Kidney glomerular epithelial cell (primary cell): ENCODE results near the gene ARL16.

Experiments
- DNase-seq: peaks from one replicate; lab custom pipeline; 2025; lab: John Stamatoyannopoulos, UW

ARL16 gene, protein sequence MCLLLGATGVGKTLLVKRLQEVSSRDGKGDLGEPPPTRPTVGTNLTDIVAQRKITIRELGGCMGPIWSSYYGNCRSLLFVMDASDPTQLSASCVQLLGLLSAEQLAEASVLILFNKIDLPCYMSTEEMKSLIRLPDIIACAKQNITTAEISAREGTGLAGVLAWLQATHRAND

DNA sequence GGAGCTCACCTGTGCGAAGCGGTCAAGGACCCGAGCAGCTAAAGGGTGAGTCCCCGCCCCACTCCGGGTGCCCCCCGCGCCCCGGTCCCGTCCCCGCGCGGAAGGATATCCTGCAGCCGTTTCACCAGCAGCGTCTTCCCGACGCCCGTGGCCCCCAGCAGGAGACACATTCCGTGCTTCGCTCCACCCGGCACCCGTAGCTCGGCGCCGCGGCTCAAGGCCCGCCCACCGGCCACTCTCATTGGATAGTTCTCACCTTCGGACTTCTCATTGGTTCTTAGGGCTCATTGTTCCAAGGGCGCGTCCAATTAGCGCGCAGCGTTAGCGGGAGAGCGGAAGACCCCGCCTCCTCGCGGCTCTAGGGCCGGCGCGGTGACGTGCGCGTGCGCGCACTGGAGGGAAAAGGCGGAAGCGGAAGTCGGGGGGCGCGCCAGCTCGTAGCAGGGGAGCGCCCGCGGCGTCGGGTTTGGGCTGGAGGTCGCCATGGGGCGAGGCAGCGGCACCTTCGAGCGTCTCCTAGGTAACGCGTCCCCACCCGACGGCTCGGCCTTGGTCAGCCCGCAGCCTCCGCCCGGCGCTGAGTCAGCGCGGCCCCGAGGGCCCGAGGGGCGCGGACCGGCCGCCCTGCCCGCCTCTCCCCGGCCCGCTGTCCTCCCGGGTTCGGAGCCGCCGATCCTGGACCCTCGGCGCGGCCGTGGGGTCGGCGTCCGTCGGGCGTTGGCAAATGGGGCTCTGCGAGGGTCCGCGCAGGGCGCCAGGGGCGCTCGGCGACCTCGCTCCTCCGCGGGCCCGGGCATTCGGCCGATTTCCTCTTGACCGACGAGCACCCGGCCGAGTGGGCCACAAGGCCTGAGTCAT is at the start of gene ARL16, which contains the start of gene HGS:
ARL16 (minus strand) TSS at position 214 of the 858 bp plus-strand sequence; CDS start at position 170, 44 bp downstream.
HGS (plus strand) TSS at position 428 of the 858 bp plus-strand sequence; CDS start at position 484, 56 bp downstream.
- DNase-seq = peak; percentile 98

DNA sequence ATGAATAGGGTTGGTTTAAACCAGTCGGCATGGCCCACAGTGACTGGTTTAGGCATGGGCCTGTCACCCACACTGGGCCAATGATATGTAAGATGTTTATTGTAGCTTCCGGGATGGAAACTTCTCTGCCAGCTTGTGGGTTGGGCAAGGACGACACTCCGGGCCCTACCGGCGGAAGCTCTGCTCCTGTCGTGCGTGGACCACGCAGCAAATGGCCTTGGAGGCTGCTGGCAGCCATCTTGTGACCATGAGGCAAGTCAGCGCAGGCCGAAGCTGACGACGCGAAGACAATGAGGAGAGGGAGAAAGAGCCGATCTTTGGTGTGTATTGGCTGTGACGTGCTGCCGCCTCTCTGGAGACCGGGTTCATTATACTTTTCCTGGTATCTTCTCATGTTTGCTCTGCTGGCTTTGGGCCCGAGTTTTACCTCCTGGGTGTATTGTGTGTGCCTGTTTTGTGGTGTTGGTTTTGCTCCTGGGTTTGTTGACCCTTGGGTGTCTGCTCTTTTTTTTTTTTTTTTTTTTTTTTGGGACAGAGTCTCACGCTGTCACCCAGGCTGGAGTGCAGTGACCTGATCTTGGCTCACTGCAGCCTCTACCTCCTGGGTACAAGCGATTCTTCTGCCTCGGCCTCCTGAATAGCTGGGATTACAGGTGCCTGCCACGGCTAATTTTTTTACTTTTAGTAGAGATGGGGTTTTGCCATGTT is 43.9 kb upstream of the ARL16 start:
- DNase-seq = no peak

DNA sequence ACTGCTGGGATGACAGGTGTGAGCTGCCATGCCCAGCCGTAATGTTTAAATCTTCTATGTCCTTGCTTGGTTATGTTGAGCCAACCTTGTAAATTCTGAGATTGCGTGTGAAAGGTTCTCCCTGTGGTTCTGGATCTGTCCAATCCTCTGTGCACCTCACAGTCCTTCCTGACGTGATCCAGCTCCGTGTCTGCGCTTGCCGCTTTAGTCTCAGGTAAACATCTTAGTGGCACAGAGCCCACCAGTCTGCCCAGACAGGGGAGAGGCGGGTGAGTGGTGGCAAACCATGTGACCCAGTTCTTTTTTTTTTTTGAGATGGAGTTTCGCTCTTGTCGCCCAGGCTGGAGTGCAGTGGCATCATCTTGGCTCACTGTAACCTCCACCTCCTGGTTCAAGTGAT is 42.4 kb upstream of the ARL16 start:
- DNase-seq = no peak

DNA sequence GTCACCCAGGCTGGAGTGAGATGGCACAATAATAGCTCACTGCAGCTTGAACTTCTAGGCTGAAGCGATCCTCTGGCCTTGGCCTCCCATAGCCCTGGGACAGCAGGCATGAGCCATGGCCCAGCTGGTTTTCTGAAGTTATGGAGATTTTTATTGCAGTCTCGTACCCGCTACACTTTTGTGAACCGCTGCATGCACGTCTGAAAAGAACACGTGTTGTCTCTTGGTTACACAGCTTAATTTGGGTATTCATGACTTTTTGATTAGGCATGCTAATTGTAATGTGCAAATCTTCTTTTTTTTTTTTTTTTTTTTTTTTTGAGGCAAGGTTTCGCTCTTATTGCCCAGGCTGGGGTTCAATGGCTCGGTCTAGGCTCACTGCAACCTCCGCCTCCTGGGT is 41.8 kb upstream of the ARL16 start:
- no peak for DNase-seq

DNA sequence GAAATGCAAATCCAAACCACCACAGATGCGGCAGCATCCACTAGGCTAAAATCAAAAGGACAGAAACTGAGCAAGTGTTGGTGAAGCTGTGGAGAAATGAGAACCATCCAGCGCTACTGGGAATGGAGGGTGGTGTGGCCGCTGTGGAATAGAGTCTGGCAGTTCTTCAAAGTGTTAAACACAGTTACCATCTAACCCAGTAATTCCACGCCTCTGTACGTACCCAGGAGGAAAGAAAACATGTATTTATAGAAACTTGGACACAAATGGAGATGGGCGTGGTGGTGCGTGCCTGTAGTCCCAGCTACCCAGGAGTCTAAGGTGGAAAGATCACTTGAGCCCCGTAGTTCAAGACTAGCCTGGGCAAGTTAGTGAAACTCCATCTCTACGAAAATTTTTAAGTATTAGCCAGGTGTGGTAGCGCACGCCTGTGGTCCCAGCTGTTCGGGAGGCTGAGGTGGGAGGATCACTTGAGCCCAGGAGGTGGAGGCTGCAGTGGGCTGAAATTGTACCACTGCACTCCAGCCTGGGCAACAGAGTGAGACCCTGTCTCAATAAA is 40.1 kb upstream of the ARL16 start:
- DNase-seq = no peak

DNA sequence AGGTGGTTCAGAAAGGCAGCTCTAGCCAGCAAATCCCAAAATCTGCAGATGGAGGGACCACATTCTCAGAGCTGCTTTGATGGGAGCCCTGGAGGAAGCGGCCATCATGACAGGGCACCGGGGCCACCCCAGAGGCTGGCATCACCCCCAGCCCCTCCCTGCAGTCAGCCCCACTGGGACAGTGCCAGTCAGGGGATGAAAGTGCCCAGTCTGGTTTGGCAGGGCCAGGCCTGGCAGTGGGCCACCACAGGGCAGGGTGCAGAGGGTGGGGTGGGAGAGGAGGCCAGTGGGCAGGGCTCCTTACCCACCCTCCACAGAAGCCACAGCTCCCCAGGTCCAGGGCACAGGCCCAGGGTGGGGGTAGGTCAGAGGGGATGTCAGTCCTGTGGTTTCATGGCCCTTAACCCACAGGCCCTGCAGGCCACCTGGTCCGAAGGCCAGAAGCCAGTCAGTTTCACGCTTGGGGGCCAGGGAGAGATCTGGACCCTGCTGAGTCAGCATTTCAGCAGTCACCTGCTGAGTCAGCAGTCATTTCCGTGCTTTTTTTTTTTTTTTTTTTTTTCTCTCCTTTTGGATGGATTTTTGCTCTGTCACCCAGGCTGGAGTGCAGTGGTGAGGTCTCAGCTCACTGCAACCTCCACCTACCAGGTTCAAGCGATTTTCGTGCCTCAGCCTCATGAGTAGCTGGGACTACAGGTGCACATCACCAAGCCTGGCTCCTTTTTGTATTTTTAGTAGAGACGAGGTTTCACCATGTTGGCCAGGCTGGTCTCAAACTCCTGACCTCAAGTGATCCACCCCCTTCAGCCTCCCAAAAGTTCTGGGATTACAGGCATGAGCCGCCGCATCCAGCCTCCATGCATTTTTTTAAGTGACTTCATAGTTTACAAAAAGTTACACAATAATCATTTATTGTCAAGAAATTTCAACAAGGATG is 38.9 kb upstream of the ARL16 start:
- DNase-seq = no peak

DNA sequence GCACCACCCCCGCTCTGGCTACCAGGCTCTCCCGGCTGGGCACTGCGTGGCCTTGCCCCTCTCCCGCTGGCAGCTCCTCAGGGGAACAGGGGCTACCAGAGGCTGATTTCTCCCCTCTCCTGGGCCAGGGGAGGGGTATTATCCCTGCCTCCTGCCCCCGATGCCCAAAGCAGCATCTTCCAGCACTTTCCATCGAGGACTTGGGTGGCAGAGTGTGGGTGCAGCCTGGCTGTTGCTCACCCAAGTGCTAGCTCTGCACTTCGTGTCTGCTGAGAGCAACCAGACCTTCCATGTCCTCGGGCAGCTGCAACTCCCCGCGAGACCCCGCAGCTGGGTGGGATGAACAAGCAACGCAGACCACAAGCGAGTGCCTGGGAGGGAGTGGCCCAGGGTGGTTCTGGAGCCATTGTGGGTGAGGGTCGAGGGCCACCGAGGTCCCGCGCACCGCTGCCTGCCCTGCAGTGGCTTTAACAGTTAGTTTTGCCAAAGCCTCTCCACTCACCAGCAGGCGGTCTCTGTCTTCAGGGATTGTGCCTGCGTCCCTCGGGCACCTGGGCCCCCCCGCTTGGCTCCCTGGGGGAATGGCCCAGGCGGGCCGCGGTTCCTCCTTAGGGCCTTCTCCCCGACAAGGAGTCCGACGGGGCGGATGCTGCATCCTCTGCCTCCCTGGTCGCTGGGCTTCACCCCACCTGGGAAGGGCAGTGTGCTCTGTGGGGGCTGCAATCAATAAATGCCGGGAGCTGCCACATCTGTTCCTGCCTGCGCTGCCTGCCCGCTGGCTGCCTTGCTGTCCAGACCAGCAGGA is 36.9 kb upstream of the ARL16 start:
- DNase-seq = no peak

DNA sequence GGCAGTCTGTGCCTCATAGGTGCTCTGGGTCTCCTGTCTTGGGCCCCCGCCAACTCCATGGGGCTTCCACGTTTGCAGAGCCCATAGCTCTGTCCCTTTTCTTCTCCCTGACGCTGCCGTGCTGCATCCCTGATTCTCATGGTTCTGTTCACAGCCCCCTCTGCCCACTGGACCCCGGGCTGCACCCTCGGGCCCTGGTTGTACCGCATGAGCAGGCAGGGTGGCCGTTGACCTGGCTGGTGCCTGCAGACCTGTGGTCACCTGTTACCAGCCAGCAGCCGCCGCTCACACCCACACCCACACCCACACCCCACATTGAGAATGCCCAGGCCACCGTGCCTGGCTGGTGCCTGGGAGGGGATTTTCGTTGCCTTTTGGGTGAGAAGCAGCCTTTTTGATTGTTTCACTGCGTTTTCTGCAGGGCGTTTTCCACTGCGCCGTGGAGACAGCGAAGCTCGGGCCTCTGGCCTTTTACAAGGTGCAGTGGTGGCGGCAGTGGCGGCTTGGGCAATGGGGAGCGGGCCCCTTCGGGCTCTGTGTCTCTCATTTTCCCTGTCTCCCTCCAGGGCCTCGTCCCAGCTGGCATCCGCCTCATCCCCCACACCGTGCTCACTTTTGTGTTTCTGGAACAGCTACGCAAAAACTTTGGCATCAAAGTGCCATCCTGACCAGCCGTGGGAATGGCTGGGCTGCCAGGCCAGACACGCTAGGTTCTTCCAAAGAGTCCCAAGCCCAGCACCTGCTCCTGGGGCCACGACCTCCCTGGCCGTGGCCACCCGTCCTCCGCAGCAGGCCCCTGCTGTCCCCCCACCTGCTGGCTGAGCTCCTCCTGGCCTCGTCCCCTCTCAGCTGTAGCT is 36.0 kb upstream of the ARL16 start:
- DNase-seq = no peak

DNA sequence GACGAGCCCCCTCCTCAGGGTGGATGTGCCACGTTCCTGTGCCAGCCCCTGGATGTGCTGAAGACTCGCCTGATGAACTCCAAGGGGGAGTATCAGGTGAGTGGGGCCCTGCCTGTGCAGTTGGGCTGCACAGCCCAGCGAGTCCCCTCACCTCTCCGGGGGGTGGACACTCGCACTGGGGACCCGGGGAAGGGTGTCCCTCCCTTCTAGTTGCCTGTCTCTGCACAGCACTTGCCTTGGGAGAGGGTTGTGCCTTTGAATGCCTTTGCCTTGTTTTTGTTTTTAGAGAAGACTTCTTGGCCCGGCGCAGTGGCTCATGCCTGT is 34.1 kb upstream of the ARL16 start:
- DNase-seq = no peak

DNA sequence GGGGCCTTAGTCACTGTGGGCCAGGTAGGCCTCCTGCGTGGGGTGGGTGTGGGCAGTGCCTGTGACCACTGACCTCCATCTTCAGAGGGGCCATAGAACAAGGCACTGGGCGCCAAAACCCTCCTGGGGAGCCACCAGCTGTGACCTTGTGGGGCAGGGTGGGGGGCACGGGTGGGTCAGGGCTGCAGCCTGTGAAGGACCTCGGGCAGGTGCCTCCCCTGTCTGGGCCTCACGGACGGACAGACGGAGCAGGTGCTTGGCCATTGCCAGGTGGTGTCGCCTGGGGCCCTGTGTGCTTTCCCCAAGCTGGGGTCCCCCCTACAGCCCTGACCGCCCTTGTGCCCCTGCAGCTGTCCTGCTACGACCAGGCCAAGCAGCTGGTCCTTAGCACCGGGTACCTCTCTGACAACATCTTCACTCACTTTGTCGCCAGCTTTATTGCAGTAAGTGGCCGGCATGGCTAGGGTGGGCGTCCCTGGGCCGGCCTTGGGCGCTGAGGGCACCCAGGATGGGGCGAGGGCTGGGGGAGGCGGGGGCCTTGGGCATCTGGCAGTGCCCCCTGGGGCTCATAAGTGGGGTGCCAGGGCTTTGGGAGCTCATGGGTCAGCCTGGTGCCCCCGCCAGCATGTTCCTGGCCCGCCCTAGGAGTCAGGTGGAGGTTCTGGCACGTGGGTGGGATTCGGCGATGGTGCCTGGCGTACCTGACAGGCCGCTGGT is 33.6 kb upstream of the ARL16 start:
- DNase-seq = no peak

DNA sequence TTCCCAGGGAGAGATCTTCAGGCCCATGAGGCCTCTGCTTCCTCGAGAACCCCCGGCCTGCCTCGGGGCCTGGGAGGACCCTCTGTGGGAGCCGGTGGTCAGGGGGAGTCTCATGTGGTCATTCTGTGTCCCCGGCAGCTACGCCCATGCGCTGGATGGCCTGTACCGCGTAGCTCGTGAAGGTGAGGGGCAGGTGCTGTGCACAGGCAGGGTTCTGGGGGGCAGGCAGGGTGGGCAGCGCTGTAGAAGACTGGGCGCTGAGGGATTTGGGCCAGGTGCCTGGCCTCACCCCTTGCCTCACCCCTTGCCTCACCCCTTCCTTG is 33.0 kb upstream of the ARL16 start:
- no peak for DNase-seq

DNA sequence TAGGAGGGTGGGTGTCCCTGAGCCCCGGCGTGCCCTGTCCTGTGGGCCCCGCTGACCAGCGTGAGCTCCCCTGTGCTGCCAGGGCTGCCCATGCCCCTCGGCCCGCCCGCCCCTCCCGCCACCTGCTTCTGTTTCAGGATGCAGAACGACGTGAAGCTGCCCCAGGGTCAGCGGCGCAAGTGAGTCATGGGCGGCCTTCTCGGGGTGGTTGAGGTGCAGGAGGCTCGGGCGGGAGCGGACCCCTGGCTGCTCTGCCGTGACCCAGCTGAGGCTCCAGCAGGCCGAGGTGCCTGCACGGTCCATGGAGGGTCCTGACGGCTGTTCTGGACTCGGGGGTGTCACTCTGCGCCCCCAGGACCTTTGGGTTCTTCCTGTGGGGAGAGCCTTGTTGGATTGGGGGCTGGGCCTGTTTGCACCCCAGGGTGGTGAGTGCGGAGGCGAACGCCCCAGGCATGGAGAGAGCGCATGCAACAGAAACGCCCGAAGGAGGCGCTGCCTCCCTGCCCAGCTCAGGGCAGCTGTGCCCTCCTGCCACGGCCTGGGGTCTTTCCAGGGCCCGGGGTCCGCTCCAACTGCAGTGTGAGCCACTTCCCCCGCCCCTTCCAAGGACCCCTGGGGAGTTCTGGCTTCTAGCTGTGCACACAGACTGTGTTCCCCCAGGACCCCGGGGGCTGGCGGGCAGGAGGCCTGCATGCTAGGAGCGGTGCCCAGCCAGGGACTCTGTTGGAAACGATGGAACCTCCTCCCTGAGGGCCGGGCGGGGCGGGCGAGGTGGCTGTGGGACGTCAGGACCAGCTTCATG is 32.5 kb upstream of the ARL16 start:
- DNase-seq = no peak

DNA sequence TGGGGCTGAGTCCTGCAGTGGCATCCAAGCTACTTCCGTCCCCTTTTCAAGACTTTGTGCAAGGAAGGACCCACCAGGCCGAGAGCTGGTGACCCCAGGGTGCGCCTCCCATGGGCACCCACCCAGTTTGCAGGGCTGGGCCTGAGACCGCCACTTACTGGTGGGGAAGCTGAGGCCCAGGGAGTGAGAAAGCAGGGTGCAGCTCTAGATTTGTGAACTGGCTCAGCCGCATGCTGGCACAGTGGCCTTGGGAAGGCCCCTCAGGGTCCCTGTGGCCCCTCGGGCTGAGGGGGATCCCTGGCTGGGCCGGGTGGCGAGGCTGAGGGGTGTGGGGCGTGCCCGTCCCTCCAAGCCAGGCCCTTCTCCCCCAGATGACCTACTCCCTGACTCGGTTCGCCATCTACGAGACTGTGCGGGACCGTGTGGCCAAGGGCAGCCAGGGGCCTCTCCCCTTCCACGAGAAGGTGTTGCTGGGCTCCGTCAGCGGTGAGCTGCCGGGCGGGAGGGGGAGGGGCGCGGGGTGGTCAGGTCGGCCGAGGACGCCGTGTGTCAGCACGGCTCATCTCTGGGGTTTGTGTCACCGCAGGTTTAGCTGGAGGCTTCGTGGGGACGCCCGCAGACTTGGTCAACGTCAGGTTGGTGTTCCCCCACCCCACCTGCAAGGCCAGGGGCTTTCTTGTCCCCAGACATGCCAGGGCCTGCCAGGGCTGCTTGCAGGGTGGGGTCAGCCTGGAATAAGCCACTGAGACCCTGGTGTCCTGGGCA is 31.7 kb upstream of the ARL16 start:
- no peak for DNase-seq

DNA sequence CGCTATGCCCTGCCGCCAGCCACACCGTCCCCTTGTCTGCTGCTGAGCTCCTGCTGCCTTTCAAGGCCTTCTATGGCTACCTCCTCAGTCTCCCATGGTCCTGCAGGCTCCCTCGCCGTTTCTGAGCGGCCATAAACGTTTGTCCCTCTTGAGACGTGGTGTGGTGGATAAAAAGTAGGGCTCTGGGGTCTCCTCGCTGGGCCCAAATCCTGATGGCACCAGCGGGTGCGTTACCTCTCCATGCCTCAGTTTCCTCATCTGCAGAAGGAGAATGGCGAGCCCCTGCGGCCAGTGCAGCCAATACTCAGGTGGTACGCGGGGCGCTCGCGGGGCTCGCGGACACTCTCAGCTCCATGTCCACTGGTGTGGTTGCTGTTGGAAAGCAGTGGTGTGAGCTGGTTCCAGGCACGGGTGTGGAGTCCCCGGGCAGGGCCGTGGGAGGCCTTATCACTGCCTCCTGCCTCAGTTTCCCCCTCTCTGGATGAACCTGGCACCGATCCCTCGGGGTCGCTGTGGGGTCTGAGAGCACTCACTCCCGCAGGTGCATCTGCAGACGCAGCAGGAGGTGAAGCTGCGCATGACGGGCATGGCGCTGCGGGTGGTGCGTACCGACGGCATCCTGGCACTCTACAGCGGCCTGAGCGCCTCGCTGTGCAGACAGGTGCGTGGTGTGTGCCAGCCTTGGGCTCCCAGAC is 31.0 kb upstream of the ARL16 start:
- no peak for DNase-seq

DNA sequence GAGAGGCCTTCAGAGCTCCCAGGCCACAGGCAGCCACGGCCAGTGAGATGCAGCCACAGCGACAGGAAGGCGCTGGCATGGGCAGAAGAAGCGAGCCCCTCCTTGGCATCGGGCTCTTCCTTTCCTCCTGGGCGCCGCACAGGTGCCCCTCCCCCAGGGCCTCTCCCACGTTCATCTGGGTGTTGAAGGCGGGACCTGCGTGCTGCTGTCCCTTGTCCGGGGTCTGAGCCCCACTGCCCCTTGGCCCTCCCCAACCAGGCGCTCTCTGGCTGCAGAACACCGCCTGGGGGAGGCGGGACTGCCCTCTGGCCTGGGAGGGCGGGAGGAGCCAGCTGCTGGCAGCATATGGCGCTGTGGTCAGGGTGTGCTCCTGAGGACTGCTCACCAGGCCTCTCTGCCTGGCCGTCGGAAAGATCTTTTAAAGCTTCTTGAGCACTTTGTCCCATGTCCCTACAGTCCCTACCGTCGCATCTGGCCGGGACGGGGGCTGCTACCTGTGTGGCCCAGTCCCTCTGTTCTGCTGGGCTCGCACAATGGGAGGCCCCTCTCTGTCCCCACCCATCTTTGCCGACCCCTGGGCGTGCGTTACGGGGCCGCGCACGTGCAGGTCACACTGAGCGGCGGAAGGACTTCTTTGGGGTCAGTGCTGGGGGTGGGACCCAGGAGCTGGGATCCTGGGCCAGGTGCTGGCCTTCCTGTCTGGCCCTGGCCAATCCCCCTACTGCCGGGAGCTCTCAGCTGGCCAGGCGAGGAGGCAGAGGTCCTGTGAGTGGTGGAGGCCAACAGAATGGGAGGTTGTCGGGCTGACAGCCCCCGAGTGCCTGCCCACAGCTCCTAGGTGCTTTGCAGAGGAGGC is 30.2 kb upstream of the ARL16 start:
- DNase-seq = no peak

DNA sequence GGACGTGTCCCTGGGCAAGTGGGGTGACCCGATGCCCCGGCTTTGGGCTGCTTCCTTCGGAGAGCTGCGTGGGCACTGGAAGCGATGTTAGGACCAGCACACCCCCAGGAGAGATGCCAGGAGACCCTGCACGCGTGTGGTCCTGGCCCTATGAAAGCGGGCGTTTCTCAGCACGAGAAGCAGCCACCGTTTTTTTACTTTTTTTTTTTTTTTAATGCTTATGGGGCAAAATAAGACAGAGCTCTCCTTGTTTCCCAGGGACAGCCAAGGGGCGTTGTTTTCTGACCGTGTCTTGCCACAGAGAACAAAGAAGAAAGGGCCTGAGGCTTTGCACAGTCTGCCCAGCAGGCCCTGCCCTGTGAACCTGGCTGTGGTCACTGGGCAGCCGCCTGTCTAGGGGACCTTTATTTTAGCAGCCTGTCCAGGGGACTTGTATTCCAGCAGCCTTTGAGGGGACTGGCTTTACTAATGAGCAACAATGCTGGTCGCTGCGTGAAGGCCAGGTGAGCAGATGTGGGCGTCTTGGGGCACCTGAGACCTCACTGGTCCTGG is 29.5 kb upstream of the ARL16 start:
- no peak for DNase-seq
